Suppressor macrophage treated with lipopolysaccharide for 1 hour (primary cell): ENCODE measurements around the gene CIB4.
A peak's percentile ranks its signal among the peaks of the same experiment; 100 is the strongest.

Experiments used
- DNase-seq, 3 donors: peaks; one replicate each; pipeline ENCODE4 v3.0.0-alpha.2; 2020 to 2022

CIB4 gene

DNA sequence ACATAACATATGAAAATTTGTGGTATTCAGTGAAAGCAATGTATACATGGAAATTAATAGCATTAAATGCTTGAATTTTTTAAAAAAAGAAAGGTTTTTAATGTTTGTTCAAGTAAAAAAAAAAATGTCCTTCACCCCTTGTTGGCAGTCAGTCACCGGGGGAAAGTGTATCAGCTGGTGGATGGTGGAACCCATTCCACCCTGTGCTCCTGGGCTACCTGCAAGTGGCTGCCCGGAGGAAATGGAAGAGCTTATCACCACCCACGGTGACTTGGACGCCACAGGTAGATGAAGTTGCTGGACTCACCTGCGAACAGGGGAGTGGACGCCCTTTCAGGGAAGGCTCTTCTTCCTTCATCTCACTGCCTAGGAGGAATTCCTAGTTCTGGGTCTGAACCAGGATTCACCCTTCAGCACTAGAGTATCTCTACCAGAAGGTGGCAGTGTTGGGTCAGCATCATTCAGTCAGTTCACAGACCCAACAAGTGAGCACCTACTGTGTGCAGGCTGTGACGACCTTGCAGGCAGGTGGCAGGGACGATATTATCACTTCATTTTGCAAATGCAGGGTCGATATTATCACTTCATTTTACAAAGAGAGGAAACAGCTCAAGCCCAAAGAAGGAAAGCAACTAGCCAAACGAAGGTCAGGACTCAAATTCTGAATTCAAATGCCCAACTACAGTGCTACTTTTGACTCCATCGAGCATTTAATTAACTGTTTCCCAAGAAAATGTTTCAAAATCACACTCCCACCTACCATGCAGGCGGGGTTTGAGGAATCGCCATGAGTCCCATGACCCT, 35.8 kb downstream of the CIB4 start:
- peak; percentile 65 to 78 (median 74) for DNase-seq

DNA sequence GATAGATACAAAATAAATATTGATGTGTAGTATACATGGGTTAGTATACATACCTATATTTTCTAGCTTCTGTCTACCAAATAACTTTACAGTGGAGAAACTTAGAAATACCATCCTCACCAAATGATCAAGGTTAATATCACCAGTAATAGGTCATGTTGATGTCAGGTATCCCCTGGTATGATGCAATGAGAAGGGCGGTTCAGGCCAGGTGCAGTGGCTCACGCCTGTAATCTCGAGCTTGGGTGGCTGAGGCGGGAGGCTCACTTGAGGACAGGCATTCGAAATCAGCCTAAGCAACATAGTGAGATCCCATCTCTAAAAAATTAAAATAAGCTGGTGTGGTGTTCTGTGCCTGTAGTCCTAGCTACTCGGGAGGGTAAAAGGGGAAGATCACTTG, 38.6 kb downstream of the CIB4 start:
- no peak for DNase-seq

DNA sequence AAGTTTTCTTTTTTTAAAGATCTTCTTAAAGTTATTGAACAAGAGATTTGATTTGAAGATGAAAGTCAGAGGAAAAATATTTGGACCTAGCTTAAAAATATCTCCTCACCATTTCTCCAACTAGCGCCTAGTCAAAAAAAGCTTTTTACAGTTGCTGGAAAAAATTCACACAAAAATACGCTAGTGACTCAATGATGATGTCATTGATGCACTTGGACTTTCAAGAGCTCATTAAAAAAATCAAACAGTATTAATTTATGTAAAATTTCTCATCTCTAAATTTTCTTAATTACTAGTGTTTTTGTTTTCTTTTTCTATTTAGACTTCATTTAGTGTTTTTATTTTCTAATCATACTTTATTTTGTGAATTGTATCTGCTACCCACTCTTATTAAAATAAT, 41.8 kb downstream of the CIB4 start:
- DNase-seq, result no peak

DNA sequence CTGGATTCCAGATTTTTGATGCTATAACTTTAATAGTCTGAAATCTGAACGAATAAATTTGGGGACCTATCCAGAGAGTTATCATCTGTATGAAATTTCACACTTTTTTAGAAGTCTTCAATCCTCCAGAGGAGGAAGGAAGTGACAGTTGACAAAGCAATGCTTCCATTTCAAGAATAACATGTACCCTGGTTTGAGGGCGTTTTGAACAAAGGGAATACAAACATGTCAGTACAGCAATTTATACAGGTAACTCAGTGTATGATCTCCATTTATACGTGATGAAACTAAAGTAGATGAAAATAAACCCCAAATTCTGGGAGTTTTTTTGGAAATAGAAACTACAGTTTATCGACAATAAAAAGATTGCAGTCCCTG, 42.2 kb downstream of the CIB4 start:
- no peak for DNase-seq

DNA sequence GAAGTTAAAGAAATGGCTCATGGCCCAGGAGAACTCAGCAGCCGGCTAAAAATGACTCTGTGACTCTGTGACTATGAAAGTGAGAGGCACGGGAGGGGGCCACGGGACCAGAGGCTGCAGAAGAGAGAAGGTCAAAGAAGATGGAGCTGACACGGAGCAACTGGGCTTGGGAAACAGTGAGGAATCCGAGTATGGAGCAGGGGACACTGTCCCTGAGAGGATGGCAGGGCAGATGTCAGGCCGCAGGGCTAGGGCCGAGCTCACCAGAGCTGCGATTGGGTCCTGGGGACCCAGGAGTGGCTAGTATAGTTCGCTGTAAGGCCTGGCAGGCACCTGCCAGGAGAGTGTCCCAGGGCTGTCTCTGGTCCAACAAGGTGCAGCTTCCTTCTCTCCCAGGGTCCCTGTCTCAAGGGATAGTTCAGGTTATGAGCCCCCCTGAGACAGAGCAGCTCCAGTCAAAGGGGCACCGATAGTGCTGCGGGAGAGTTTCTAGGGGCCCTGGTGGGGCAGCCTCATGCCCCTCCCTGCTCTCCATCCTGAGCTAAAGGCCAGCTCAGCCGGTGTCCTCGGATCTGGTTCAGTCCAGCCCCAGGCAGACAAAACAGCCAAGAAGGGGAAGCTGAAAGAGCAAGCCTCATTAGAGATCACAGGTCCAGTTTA, 42.7 kb downstream of the CIB4 start:
- DNase-seq, result no peak

DNA sequence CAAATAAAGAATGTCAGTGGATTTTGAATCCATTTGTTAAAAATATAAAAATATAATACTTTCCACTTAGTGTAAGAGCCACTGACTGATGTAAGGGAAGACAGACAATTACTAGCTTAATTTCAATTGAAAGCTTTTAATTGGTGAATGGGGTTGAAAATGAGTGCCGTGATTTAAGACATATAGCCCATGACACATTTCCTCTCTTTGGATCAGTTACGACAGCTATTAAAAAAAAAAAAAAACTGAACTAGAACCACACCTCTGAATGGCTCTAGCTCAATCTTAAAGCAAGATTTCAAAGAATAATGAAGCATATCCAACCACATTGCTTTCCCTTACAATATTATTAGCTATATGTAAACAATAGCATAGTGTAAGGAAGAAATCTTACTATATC, 44.0 kb downstream of the CIB4 start:
- DNase-seq, result peak in 2 of 3 donors; percentile 16 to 21

DNA sequence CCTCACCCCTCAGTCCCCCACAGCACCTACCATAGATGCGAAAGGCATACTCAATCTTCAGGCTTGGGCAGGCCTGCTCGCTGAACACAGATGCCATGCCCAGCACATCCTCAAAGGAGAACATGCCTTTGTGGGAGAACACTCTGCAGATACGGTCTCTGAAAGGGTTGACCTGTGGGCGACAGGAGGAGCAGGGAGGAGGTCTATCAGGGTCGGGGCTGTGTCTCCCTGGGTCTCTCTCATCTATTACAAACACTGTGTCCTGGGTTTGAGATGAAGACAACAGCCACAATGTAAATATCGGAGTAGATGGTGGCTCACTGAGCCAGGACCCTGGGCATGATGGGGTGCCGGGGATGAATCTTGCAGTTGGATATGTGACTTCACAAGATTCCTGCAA, 46.0 kb downstream of the CIB4 start:
- no peak for DNase-seq

DNA sequence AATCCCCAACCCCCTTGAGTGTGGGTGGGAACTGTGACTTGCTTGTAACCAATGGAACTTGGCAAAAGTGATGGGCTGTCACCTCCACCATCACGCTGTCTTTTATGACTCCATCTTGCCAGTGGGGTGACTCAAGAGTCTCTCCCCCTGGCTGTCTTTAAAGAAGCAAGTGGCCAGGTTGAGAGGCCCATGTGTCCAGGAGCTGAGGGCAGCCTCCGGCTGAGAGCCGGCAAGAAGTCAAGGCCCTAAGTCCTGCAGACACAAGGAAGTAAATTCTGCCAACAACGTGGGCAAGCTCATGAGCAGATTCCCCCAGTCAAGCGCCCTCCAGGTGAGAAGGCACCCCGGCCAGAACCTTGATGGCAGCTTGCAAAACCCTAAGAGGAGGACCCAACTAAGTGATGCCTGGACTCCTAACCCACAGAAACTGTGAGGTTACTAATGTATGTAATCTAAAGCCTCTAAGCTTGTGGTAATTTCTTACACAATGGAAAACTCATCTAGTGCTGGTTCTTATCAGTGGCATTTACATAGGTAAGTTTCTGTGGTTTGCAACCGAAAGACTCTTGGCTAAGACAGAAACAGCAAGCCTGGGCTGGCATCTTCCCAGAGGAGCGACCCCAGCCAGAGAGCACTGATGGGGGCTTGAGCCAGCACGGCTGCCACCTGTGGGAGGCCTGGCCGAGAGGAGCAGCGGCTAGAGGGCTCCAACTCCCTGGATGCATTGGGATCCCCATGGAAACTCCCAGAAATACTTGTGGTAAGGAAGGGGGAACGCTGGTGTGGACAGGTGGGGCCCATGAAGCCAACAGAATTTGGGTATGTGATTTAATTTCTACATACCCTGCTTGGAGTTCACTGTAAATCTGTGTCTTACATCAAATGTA, 49.3 kb downstream of the CIB4 start:
- DNase-seq, result no peak

DNA sequence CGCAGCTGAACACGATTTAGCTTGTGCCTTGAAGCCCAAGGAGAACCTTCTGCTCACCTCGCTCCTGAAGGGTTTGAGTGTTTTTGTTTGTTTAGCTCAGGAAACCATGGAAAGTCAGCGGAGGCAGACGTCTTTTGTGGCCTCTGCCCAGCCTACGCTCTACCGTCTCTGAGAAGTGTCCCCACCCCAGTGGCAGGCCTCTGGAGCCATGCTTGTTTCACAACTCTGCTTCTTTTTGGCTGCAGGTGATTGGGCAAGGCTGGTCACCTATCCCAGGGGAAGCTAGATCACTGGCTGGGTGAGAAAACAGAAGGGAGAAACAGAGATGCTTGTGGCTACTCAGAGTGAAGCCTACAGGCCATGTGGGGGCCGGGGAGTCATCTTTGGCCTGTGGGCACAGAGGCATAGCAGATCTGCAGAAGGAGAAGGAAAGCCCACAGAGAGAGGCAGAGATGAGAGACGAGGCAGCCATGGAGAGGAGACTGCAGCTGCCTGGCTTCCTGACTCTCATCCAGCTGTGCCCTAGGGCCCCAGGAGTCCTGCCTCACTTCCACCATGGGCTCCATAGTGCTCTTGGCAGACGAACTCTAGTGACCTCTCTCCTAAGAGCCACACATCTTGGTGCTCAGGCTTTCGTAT, 50.1 kb downstream of the CIB4 start:
- DNase-seq, result no peak

DNA sequence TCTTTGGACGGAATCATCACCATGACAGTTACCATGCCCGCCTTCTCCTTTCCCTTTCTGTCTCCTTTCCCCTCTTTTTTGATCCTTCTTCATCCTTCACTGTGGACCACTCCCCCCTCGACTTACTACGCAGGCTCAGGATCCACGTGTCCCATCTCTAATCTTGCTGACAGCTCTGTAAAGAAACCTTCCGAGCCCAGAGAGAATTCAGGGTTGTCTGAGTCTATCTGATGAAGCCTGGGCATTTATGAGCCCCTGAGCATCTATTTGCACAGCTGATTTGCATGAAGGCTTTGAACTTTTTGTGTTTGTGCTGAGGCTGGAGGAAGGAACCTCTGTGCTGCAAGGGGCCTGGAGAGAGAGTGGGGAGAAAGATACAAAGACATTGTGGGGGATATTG, 50.7 kb downstream of the CIB4 start:
- DNase-seq, result no peak

DNA sequence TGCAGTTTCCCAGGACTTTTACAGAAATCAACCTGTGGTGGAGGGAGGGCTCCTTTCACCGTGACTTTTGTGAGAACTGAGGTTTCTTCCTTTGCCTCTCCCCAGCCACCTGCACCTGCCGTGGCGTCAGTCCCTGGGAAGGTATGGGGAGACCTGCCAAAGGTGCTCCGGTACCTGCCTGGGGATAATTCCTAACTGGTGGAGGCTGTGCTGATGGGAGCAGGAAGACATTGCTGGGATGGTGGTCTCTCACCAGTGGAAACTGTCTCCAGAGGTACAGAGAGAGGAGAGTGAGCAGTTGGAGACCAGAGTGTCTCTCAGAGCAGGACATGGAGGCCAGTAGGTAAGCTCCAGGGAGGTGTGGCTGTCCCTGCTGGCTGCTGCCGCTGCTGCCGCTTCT, 52.6 kb downstream of the CIB4 start:
- no peak for DNase-seq

DNA sequence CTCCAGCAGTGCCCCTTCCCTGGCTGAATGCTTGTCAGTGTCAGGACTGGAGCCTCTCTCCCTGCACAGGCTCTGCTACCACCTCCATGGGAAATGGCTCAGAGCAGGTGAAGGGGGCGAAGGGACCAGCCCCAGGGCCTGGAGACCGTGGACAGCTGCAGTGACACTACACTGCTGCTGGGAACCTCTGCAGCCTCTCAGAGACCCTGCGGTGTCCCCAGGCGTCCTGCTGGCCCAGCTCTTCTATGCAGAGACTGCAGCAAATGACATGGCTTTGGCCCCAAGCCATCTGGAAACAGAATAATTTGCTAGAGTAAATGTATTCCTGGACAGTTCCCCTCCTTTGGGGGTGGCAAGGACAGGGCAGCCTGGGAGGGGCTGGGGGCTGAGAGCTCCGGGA, 53.2 kb downstream of the CIB4 start:
- DNase-seq, result no peak

DNA sequence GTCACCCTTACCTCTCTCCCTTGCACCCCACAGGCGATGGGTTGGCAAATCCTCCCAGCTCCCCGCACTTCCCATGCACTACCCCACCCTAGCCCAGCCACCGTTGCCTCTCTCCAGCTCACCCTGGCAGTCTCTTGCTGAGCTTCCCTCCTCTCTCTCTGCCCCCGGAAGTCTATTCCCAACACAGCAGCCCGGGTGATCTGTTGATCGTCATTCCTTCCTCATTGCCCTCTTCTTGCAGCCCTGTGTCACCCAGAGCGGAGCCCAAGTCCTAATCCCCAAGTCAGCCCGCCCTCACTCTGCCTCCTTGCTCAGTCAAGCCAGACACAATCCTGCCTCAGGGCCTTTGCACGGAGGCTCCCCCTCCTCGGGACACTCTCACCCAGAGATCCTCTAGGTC, 55.2 kb downstream of the CIB4 start:
- DNase-seq, result no peak

DNA sequence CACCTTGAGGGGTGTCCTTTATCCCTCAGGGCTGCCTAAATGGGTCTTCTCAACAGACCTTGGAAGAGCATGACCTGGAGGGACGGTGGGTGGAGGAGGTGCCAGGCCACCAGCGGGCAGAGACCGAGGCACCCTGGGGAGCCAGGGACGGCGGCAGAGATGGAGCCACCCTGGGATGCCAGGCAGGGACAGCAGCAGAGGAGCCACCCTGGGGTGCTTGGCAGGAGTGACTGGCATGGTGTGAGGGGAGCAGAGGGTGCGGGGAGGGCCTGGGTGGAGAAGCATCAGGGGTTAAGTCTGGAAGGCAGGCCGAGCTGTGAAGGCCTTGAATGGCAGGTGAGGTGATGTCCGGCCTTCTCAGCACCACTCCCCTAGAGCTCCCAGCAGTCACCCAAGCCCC, 56.1 kb downstream of the CIB4 start:
- no peak for DNase-seq

DNA sequence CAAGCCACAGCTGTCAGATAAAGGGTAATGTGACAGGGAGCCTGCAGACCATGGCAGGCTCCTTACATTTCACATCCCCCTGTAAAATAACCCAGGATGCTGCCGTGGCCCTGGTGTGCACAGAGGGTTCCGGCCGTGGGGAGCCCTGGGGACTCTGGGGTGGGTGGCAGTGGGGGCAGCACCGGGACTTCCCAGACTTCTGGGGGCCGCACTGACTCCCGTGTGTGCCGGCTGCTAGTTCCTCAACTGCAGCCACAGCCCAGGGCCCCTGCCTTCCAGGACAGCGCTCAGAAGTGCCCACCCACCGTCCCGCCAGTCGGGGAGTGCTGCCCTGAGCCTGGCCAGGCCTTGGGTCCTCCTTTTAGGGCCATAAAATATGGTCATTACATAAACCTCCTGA, 56.5 kb downstream of the CIB4 start:
- DNase-seq, result no peak

DNA sequence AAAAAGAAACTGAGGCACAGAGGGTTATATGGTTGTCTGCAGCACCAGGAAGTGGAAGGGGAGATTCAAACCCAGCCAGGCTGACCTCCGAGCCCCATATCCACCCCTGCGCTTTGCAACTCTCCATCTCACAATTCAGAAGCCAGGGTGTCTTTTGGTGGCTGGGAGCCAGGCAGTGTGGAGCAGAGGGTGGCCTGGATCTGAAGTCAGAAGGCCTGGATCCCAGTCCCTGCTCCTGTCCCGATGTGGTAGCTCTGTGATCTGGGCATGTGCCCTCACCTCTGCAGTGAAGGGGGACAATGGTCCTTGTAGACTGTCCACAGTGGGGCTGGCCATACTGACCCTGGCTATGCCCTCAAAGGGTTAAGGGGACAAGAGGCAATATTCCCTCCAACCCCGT, 57.0 kb downstream of the CIB4 start:
- DNase-seq, result no peak

DNA sequence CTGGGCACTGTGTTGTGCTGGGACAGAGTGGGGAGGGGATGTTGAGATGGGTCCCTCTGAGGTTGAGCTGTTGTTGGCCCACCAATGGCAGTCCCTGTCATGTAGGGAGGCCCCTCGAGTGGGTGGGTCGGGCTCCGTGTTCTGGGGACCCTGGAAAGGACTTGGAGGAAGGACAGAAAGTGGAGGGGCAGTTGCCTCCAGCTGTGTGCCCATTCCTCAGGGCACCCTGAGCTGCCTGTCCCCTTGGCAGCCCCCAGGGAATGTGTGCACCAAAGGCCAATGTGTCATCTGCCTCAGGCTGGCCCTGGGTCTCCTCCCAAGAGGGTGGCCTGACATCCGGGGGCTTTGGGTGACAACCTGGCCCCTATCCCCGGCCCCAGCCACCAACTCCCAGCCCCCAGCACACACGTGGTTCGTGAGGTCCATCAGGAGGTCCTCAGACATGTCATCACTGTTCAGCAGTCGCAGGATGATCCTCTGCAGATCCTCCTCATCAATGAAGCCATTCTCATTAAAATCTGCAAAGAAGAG, 57.7 kb downstream of the CIB4 start:
- DNase-seq, result no peak

DNA sequence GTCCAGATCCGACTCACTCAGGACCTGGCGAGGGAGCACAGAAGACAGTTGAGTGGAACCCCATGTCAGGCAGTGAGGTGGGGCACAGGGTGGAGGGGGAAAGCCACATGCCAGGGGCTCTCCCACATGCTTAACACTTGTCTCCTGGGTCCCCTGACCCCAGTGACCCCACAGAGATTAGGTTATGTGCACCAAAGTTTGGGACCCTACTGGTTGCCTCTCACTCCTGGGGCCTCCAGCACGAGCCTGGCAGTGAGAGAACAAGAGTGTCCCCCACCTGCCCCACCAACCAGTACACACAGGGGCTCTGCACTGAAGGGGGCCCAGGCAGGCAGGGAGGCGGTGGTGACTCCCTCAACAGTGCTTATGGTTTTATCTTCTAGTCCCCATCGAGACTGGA, 58.3 kb downstream of the CIB4 start:
- no peak for DNase-seq

DNA sequence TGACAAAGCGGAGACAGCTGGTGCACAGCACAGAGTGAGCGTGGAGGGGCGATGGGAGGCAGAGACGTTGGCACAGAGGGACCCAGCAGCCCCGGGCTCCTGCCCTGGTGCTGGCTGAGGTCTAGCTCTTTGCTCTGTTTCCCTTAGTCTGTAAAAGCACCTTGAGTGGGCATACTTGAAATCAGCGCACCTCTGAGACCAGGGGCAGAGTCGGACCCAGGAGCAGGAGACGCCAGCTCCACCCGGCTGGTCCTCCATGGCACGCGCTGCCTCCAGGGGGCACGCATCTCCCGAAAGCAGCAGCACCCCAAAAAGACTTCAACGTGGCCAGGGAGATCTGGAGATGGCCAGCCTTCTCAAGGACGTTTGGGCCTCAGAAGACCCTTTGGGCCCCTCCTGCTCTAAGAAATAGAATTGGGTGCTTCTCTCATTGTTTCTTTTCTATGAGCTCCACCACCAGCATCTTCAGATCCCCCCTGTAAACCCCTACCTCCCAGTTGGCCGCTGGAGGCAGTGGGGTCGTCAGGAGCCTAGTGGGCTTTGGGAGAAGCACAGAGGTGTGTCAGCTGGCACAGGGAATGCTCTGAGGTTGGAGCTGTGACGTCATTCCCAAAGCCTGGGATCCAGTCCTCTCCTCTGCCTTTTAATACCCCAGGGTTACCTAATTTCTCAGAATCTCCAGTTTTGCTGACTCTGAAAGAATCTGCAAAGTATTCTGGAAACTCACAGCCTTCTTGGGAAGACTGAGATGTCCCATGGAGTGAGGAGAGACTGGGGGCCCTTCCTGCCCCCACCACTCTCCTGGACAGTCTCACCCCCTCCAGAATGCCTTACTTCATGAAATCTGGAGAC, 58.9 kb downstream of the CIB4 start:
- no peak for DNase-seq

DNA sequence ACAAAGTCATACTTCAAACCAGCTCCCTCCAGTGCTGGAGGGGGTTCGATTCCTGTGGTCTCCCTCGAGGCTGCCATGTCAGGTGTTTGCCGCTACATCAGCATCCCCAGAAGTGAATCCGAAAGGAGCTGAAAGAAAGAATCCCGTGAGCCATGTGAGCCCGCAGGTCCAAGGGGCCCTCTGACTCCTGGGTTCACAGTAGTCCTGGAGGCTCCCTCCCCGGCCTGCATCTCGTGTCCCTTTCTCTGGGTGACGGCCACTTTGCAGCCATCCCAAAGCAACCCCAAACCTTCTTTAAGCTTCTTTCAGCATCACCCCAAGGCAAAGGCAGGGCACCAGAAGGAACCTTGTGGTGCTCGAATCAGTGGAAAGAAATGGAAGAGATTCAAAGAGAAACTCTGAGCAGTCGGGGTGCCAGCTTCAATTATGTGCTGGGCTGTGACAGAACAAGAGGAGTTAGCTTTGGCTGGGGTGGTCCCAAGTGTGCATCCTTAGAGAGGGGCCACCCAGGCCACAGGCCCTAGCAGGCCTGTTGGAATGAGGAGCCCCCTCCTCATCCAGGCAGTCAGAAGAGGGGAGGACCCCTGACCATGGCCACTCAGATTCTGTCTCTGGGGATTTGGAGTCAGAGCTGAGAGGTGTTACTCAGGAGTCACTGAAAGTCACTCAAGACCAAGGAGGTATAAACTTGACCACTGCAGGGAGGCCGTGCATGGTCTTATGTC, 59.7 kb downstream of the CIB4 start:
- no peak for DNase-seq

DNA sequence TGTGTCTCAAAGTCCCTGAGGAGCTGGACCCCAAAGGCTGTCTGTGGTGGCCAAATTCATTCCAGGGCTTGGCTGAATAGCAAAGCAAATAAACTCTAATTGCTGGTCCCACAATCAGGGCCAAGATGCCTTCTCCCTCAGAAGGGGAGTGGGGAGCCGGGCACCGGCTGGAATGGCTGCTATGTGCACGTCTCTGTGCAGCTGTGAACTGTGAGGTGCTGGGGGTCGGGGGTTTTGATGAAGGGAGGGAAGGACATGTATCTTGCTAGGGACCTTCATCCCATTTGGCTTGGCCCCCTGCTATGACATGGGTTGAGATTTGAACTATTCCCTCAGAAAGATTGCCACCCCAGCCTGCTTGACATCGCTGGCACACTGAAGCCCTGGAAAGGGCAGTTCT, 60.4 kb downstream of the CIB4 start:
- no peak for DNase-seq
